B cell (primary cell): ENCODE measurements around the gene C1QL1. TPM values are rescaled to one million over a fixed set of nuclear protein-coding genes. Genes with fewer than 3 reads are reported as not detected.

Experiments used
- ATAC-seq: fragments of 200-7000 bp; cut with Tn5 transposase; one replicate; pipeline ENCODE4 v1.10.0; 2021; ENCODE audit warnings: low read depth, mild to moderate bottlenecking, moderate number of reproducible peaks, moderate library complexity
- CTCF ChIA-PET: fragments of 350-600 bp; sonication (Branson Sonifier 250); formaldehyde crosslinking; loops from one replicate; lab custom pipeline; 2021; ENCODE audit warnings: antibody characterized with exemption, inconsistent platforms; lab: Charles Lee
- POLR2A ChIA-PET: fragments of 350-600 bp; sonication (Branson Sonifier 250); formaldehyde crosslinking; loops from one replicate; lab custom pipeline; 2021; ENCODE audit warnings: antibody characterized with exemption; lab: Charles Lee
- DNase-seq: peaks from one replicate; pipeline ENCODE4 v3.0.0; 2013
- H2AFZ ChIP-seq: 2 replicates; pipeline ENCODE4 v1.6.1; 2012; ENCODE audit warnings: mild to moderate bottlenecking, low read depth, low read length; ENCODE audit not compliant: insufficient read depth, poor library complexity, severe bottlenecking
- H3K27ac ChIP-seq, 2 donors: 1 replicate in 1 of 2; 2 replicates in 1 of 2; pipeline ENCODE4 v1.5.1; 2012 to 2013; ENCODE audit warnings: low read length in 2 of 2, mild to moderate bottlenecking in 2 of 2, moderate library complexity in 1 of 2
- H3K27me3 ChIP-seq, 4 experiments: fragments of 200-600 bp in 1 of 4; sonication (generic) in 1 of 4; replicated peaks in 1 of 4; 1 replicate in 2 of 4; 2 replicates in 2 of 4; pipeline versions ENCODE4 v1.6.1 to v1.7.0; 2013 to 2016; ENCODE audit warnings: low read length in 3 of 4, mild to moderate bottlenecking in 2 of 4, mixed read lengths in 1 of 4, moderate library complexity in 1 of 4; ENCODE audit not compliant: insufficient read depth in 4 of 4, control insufficient read depth in 3 of 4; ENCODE audit errors: control extremely low read depth in 1 of 4
- H3K36me3 ChIP-seq, 2 experiments: replicated peaks in 1 of 2; 1 replicate in 1 of 2; 2 replicates in 1 of 2; pipeline versions ENCODE4 v1.6.1 to v1.7.1; 2013; ENCODE audit warnings: low read length in 1 of 2; ENCODE audit not compliant: insufficient read depth in 2 of 2, control insufficient read depth in 1 of 2; ENCODE audit errors: control extremely low read depth in 1 of 2, extremely low read depth in 1 of 2
- H3K4me1 ChIP-seq, 2 donors: fragments of 200-600 bp in 1 of 2; sonication (generic) in 1 of 2; 1 replicate in 1 of 2; 2 replicates in 1 of 2; pipeline versions ENCODE4 v1.5.1 to v1.6.1; 2013 to 2017; ENCODE audit warnings: low read length in 2 of 2; ENCODE audit not compliant: control insufficient read depth in 2 of 2, insufficient read depth in 2 of 2
- H3K4me2 ChIP-seq: replicated peaks from 2 replicates; pipeline ENCODE3; 2012; ENCODE audit warnings: mild to moderate bottlenecking, low read depth, low read length; ENCODE audit not compliant: poor library complexity, severe bottlenecking
- H3K4me3 ChIP-seq, 5 experiments: fragments of 200-600 bp in 1 of 5; sonication (generic) in 1 of 5; 1 replicate in 3 of 5; 2 replicates in 2 of 5; pipeline versions ENCODE4 v1.5.1 to v1.7.0; 2011 to 2016; ENCODE audit warnings: low read length in 4 of 5, mild to moderate bottlenecking in 4 of 5, low read depth in 2 of 5, control low read depth in 1 of 5, moderate library complexity in 1 of 5; ENCODE audit not compliant: insufficient read depth in 1 of 5; ENCODE audit errors: control extremely low read depth in 1 of 5, extremely low read depth in 1 of 5
- H3K79me2 ChIP-seq: fragments of 200-600 bp; sonication (generic); one replicate; pipeline ENCODE4 v1.6.0; 2016; ENCODE audit warnings: low read length; ENCODE audit not compliant: control insufficient read depth, insufficient read depth
- H3K9ac ChIP-seq: fragments of 200-600 bp; sonication (generic); 2 replicates; pipeline ENCODE4 v1.6.1; 2017; ENCODE audit warnings: mild to moderate bottlenecking, low read length, moderate library complexity
- H3K9me3 ChIP-seq, 3 donors: one replicate each; pipeline versions ENCODE4 v1.6.1 to v1.7.1; 2013; ENCODE audit warnings: low read length in 2 of 3; ENCODE audit not compliant: control insufficient read depth in 2 of 3, insufficient read depth in 1 of 3; ENCODE audit errors: control extremely low read depth in 1 of 3
- H4K20me1 ChIP-seq: 2 replicates; pipeline ENCODE4 v1.6.0; 2012; ENCODE audit warnings: mild to moderate bottlenecking, low read length; ENCODE audit not compliant: insufficient read depth, control insufficient read depth, poor library complexity, severe bottlenecking
- H3K27ac Mint-ChIP-seq: one replicate; pipeline ENCODE4 v1.8.0; 2021; ENCODE audit warnings: mixed read lengths
- H3K27me3 Mint-ChIP-seq: one replicate; pipeline ENCODE4 v1.8.0; 2021; ENCODE audit warnings: mixed read lengths
- H3K4me1 Mint-ChIP-seq: one replicate; pipeline ENCODE4 v1.8.0; 2021; ENCODE audit warnings: mixed read lengths
- H3K4me3 Mint-ChIP-seq: one replicate; pipeline ENCODE4 v1.8.0; 2021; ENCODE audit warnings: mixed read lengths
- H3K9me3 Mint-ChIP-seq: one replicate; pipeline ENCODE4 v1.8.0; 2022; ENCODE audit warnings: mixed read lengths; ENCODE audit not compliant: insufficient read depth
- CTCF ChIP-seq: fragments of 200-600 bp; IDR thresholded peaks from one replicate; pipeline ENCODE4 v1.8.0; 2022; ENCODE audit warnings: antibody characterized with exemption, mild to moderate bottlenecking
- EZH2 ChIP-seq: IDR thresholded peaks from 2 replicates; pipeline ENCODE4 v1.6.1; 2012; ENCODE audit warnings: borderline replicate concordance, low read depth, mild to moderate bottlenecking, moderate library complexity, low read length; ENCODE audit not compliant: insufficient read depth, poor library complexity, severe bottlenecking
- WGBS: methylation state at CpG from one replicate; pipeline ENCODE4 v1.1.5; 2013; ENCODE audit warnings: missing lambda C conversion rate; ENCODE audit not compliant: insufficient coverage; 5-methylcytosine and 5-hydroxymethylcytosine counted together
- intact Hi-C: fragments of 100-400 bp; cut with micrococcal nuclease; formaldehyde crosslinking; loops from one replicate; pipeline ENCODE4 v1.10.0; 2022
- polyA plus RNA-seq: library from polyadenylated mRNA; depleted of rRNA; stranded (reverse); fragments of >200 nt; gene quantifications from 2 replicates; pipeline ENCODE4 v1.2.3, GENCODE V29; 2012
- total RNA-seq, 2 donors: library from RNA; stranded (reverse); fragments of 120-200 nt in 1 of 2; gene quantifications; 1 replicate in 1 of 2; 2 replicates in 1 of 2; pipeline versions ENCODE4 v1.2.3 to v1.2.4, GENCODE V29; 2013 to 2022

Gene C1QL1
- total and polyA plus RNA-seq, 2 donors (not counting 1 experiment from before 2014, with no cell fraction given): not detected

- Mint-ChIP-seq H3K9me3 (no peaks in the 10 kb centered on the region), H3K27me3 (no peaks in the 10 kb centered on the region), H3K4me1 (no peaks in the 10 kb centered on the region), H3K27ac (no peak overlapping the region), H3K4me3 (no peak overlapping the region)
- no peak overlapping the region for H3K4me3 ChIP-seq
- no peak for ATAC-seq
- no peaks in the 10 kb centered on the region for H3K79me2 ChIP-seq
- POLR2A ChIA-PET: no interaction called here
- H3K4me1 ChIP-seq: no peaks in the 10 kb centered on the region
- no peak for TF ChIP-seq CTCF
- no peak for TF ChIP-seq EZH2
- no peak overlapping the region for H3K4me2 ChIP-seq
- DNase-seq: no peak
- no peak overlapping the region for H3K27ac ChIP-seq
- no peaks in the 10 kb centered on the region for H4K20me1 ChIP-seq
- CTCF ChIA-PET: interaction anchor here (0.5 kb wide), 1 partner anchor 18 kb away, joined by 3 read pairs; no protein-coding TSS in a partner anchor
- H3K36me3 ChIP-seq: no peaks in the 10 kb centered on the region
- no peaks in the 10 kb centered on the region for H3K9me3 ChIP-seq
- no peak overlapping the region for H2AFZ ChIP-seq
- no peaks in the 10 kb centered on the region for H3K27me3 ChIP-seq
- H3K9ac ChIP-seq: no peak overlapping the region
- intact Hi-C loops: no loop called here
- WGBS: 87% methylated on average over 4 of the region's 6 CpGs
Measured at GRCh38 chr17:44932787-44933097, 35.4 kb downstream of the C1QL1 start.

- Histone ChIP-seq H3K4me1 (no peaks in the 10 kb centered on the region), H3K27ac (no peak overlapping the region), H2AFZ (no peak overlapping the region), H3K4me3 (no peak overlapping the region), H3K9ac (no peak overlapping the region), H3K79me2 (no peaks in the 10 kb centered on the region), H3K9me3 (no peaks in the 10 kb centered on the region), H3K27me3 (no peaks in the 10 kb centered on the region), H4K20me1 (no peaks in the 10 kb centered on the region), H3K4me2 (no peak overlapping the region), H3K36me3 (no peaks in the 10 kb centered on the region)
- POLR2A ChIA-PET: no interaction called here
- H3K4me3 Mint-ChIP-seq: no peak overlapping the region
- H3K27ac Mint-ChIP-seq: no peak overlapping the region
- TF ChIP-seq CTCF (no peak), EZH2 (no peak)
- no peaks in the 10 kb centered on the region for H3K9me3 Mint-ChIP-seq
- intact Hi-C loops: no loop called here
- H3K27me3 Mint-ChIP-seq: no peaks in the 10 kb centered on the region
- ATAC-seq (no peak), DNase-seq (no peak)
- CTCF ChIA-PET: interaction anchor here (0.5 kb wide), 1 partner anchor 17 kb away, joined by 3 read pairs; no protein-coding TSS in a partner anchor
- 96% methylated on average over 7 of the region's 8 CpGs for WGBS
- H3K4me1 Mint-ChIP-seq: no peaks in the 10 kb centered on the region
Measured at GRCh38 chr17:44932096-44932786, 35.9 kb downstream of the C1QL1 start.
